ENCODE data around the gene PPP1R15B. TPM values are rescaled to one million over a fixed set of nuclear protein-coding genes. Genes with fewer than 3 reads are reported as not detected.

Gene PPP1R15B
- total and polyA plus RNA-seq, 10 of the 15 experiments (the other 5 are each of a cell fraction or from before 2014, with no cell fraction given) = 13.9 to 38.1 (median 26.5) TPM

DNA sequence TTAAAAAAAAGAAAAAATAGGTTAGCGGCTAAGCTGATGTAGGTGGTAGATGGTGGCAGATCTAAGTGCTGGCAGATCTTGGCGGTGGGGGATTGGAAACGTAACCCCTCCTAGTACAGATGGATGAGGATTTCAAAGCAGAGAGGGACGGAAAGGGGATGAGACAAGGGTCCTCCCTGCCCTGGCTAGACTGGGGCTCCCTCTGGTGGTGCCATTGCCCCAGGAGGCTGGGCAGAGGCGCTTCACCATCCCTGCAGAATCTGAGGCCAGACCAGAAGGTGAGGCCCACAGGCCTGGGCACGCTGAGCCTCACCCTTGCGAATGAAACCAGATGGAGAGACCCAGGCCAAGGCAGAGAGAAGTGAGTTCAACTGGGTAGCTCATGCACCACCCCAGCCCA is 44.9 kb downstream of the PPP1R15B start:
- H4K20me1 ChIP-seq (ENCODE audit: control insufficient read depth, insufficient read depth) = no peaks in the 10 kb centered on the region
- peaks cover 11% of the 10 kb centered on the region for H3K4me1 ChIP-seq (ENCODE audit: control insufficient read depth, insufficient read depth, low read length)
- no peaks in the 10 kb centered on the region for H3K79me2 ChIP-seq (ENCODE audit: control insufficient read depth, insufficient read depth, low read length)
- FAIRE-seq (no peak), DNase-seq (ENCODE audit: low read depth, low spot score) (no peak), ATAC-seq (peak; percentile 52)
- H2AFZ ChIP-seq (ENCODE audit: control insufficient read depth, low read depth, low read length) = no peak overlapping the region
- no peaks in the 10 kb centered on the region for H3K27me3 ChIP-seq (replicated peaks in 1 of 2; ENCODE audit: control insufficient read depth in 2 of 2, insufficient read depth in 2 of 2, low read length in 1 of 2)
- no peaks in the 10 kb centered on the region for H3K36me3 ChIP-seq (ENCODE audit: control insufficient read depth in 2 of 2, insufficient read depth in 2 of 2, low read length in 1 of 2)
- SMC1A ChIA-PET (ENCODE audit: uncharacterized antibody, unreplicated experiment) = interaction anchor here (0.7 to 12.8 kb wide), 4 partner anchors 15 to 204 kb away, joined by 3 to 141 read pairs (median 3); no protein-coding TSS in a partner anchor
- H3K4me2 ChIP-seq (ENCODE audit: control insufficient read depth, insufficient read depth) = no peak overlapping the region
- POLR2A ChIA-PET = no interaction called here
- no TSS peak for BruUV-seq (replicated peaks)
- CTCF ChIA-PET = interaction anchor here (0.6 to 17.7 kb wide), 9 partner anchors 9 to 1440 kb away, joined by 3 to 297 read pairs (median 4); partner anchors contain the start of gene KLHL12
- intact Hi-C loops (cut with micrococcal nuclease; ENCODE audit: unreplicated experiment) = no loop called here
- 38% methylated on average over 7 of the region's 7 CpGs for WGBS (ENCODE audit: insufficient coverage, insufficient replicate concordance, low lambda C conversion rate, missing lambda C conversion rate)
- RAD21 ChIA-PET (ENCODE audit: unreplicated experiment) = interaction anchor here (0.6 to 1.8 kb wide), 2 partner anchors 29 to 32 kb away, joined by 3 to 9 read pairs; no protein-coding TSS in a partner anchor
- H3K9ac ChIP-seq (ENCODE audit: control insufficient read depth, insufficient read depth, low read length) = no peak overlapping the region
- no peak overlapping the region for H3K27ac ChIP-seq (ENCODE audit: control insufficient read depth, insufficient read depth)
- in situ Hi-C loops (cut with MboI) = loop anchor here (10.0 kb wide), 1 partner anchor 502 kb away; the partner anchor contains the start of gene SNRPE
- H3K4me3 ChIP-seq = no peak overlapping the region
- TF ChIP-seq, protein P1, sequence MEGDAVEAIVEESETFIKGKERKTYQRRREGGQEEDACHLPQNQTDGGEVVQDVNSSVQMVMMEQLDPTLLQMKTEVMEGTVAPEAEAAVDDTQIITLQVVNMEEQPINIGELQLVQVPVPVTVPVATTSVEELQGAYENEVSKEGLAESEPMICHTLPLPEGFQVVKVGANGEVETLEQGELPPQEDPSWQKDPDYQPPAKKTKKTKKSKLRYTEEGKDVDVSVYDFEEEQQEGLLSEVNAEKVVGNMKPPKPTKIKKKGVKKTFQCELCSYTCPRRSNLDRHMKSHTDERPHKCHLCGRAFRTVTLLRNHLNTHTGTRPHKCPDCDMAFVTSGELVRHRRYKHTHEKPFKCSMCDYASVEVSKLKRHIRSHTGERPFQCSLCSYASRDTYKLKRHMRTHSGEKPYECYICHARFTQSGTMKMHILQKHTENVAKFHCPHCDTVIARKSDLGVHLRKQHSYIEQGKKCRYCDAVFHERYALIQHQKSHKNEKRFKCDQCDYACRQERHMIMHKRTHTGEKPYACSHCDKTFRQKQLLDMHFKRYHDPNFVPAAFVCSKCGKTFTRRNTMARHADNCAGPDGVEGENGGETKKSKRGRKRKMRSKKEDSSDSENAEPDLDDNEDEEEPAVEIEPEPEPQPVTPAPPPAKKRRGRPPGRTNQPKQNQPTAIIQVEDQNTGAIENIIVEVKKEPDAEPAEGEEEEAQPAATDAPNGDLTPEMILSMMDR (IDR thresholded peaks at IDR 0.05 in 2 of 3, conservative IDR thresholded peaks at IDR 0.05 in 1 of 3; ENCODE audit: control insufficient read depth in 2 of 3, extremely low read depth in 1 of 3, insufficient read depth in 1 of 3, low read depth in 3 of 3, low read length in 3 of 3) = peak; percentile 26 to 57 (median 36); a peak in 3 of 6 replicates
- no peak for TF ChIP-seq NFYB (IDR thresholded peaks at IDR 0.05; ENCODE audit: insufficient read depth, low read depth, low read length)
- no peaks in the 10 kb centered on the region for H3K9me3 ChIP-seq (replicated peaks; ENCODE audit: control insufficient read depth, insufficient read depth, low read length)

Data from GM12878 (cell line).